Uterus (tissue), 2 donors: Measurements from ENCODE around the gene GLOD5.

Experiments used
- POLR2A ChIP-seq, 2 donors: fragments of 450-650 bp; IDR thresholded peaks; one replicate each; pipeline ENCODE4 v1.6.1; 2016; ENCODE audit warnings: antibody characterized with exemption in 2 of 2, mild to moderate bottlenecking in 1 of 2, moderate library complexity in 1 of 2
- TF ChIP-seq, protein P1 (sequence below), 4 experiments: fragments of 200-600 bp in 2 of 4; fragments of 450-650 bp in 2 of 4; sonication (generic) in 2 of 4; IDR thresholded peaks; one replicate each; pipeline ENCODE4 v1.5.1; 2016 to 2019; ENCODE audit warnings: antibody characterized with exemption in 4 of 4, mild to moderate bottlenecking in 2 of 4, moderate library complexity in 1 of 4

DNA sequence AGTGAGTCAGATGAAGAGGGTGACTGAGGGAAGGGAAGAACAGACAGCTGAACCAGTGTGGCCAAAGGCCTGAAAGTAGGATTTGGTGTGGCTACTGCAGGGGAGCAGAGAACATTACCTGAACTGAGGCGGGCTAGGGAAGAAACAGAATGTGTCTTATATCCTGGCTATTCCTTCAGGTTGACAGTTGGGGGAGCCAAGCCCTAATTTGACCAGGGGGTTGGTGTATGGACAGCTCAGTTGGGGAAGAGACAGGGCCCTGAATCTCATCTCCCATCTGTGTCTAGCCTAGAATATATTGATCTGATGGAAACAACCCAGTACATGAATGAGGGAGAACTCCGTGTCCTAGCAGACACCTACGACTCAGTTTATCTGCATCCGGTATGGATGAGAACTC lies 44.5 kb downstream of the GLOD5 start:
- TF ChIP-seq, protein P1, sequence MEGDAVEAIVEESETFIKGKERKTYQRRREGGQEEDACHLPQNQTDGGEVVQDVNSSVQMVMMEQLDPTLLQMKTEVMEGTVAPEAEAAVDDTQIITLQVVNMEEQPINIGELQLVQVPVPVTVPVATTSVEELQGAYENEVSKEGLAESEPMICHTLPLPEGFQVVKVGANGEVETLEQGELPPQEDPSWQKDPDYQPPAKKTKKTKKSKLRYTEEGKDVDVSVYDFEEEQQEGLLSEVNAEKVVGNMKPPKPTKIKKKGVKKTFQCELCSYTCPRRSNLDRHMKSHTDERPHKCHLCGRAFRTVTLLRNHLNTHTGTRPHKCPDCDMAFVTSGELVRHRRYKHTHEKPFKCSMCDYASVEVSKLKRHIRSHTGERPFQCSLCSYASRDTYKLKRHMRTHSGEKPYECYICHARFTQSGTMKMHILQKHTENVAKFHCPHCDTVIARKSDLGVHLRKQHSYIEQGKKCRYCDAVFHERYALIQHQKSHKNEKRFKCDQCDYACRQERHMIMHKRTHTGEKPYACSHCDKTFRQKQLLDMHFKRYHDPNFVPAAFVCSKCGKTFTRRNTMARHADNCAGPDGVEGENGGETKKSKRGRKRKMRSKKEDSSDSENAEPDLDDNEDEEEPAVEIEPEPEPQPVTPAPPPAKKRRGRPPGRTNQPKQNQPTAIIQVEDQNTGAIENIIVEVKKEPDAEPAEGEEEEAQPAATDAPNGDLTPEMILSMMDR (IDR thresholded peaks at IDR 0.05): no peak
- no peak for TF ChIP-seq POLR2A (IDR thresholded peaks at IDR 0.05)
